IMR-90 (cell line): ENCODE results near the gene MEGF6. TPM values are rescaled to one million over a fixed set of nuclear protein-coding genes. Genes with fewer than 3 reads are reported as not detected.

ENCODE experiments used
- ATAC-seq: fragments of 200-7000 bp; cut with Tn5 transposase; 2 replicates; pipeline ENCODE4 v1.9.1; 2020; ENCODE audit warnings: low read depth, mild to moderate bottlenecking, moderate library complexity
- BruUV-seq: library from RNA; stranded (reverse); fragments of 400-500 nt; replicated peaks from 2 replicates; lab custom pipeline; 2021; lab: Mats Ljungman, UMichigan
- CTCF ChIA-PET: fragments of 300-600 bp; formaldehyde crosslinking; extraction: SDS; loops from one replicate; lab custom pipeline; 2021; ENCODE audit warnings: antibody characterized with exemption; lab: Yijun Ruan, JAX
- POLR2A ChIA-PET: fragments of 300-600 bp; sonication (Branson Sonifier 250); formaldehyde crosslinking; loops from one replicate; lab custom pipeline; 2022; ENCODE audit warnings: antibody characterized with exemption; ENCODE audit not compliant: unreplicated experiment; lab: Charles Lee
- DNase-seq: peaks from one replicate; pipeline ENCODE4 v3.0.0; 2013
- H2AFZ ChIP-seq: replicated peaks from 2 replicates; pipeline ENCODE3; 2013; ENCODE audit warnings: low read length, mild to moderate bottlenecking; ENCODE audit not compliant: poor library complexity
- H2AK5ac ChIP-seq: 2 replicates; pipeline ENCODE4 v1.6.1; 2013; ENCODE audit warnings: low read depth, low read length, inconsistent platforms
- H2AK9ac ChIP-seq: replicated peaks from 2 replicates; pipeline ENCODE3; 2013; ENCODE audit warnings: mild to moderate bottlenecking, low read depth, low read length, moderate library complexity; ENCODE audit not compliant: poor library complexity
- H2BK120ac ChIP-seq: 2 replicates; pipeline ENCODE4 v1.6.1; 2013; ENCODE audit warnings: low read depth, low read length, inconsistent platforms
- H2BK15ac ChIP-seq: 3 replicates; pipeline ENCODE4 v1.6.1; 2013; ENCODE audit warnings: low read depth, low read length, inconsistent platforms
- H2BK20ac ChIP-seq: 2 replicates; pipeline ENCODE4 v1.6.1; 2013; ENCODE audit warnings: low read depth, mild to moderate bottlenecking, inconsistent platforms, low read length, moderate library complexity
- H2BK5ac ChIP-seq: 2 replicates; pipeline ENCODE4 v1.6.1; 2013; ENCODE audit warnings: mild to moderate bottlenecking, low read depth, low read length, inconsistent platforms; ENCODE audit not compliant: poor library complexity, severe bottlenecking
- H3K14ac ChIP-seq: replicated peaks from 2 replicates; pipeline ENCODE4 v1.6.1; 2013; ENCODE audit warnings: low read depth, low read length, inconsistent platforms
- H3K18ac ChIP-seq: 2 replicates; pipeline ENCODE4 v1.6.1; 2013; ENCODE audit warnings: low read depth, low read length, control low read depth
- H3K23ac ChIP-seq: 2 replicates; pipeline ENCODE4 v1.6.1; 2013; ENCODE audit warnings: low read depth, low read length, inconsistent platforms
- H3K27ac ChIP-seq: 2 replicates; pipeline ENCODE4 v1.5.1; 2013; ENCODE audit warnings: mild to moderate bottlenecking, control low read depth, low read length; ENCODE audit not compliant: insufficient read depth
- H3K27me3 ChIP-seq: 2 replicates; pipeline ENCODE4 v1.6.1; 2013; ENCODE audit warnings: low read length; ENCODE audit not compliant: control insufficient read depth, insufficient read depth
- H3K36me3 ChIP-seq: 2 replicates; pipeline ENCODE4 v1.6.1; 2013; ENCODE audit warnings: low read length, mixed read lengths; ENCODE audit not compliant: control insufficient read depth, insufficient read depth
- H3K4ac ChIP-seq: 2 replicates; pipeline ENCODE4 v1.6.1; 2013; ENCODE audit warnings: low read depth, low read length, inconsistent platforms
- H3K4me1 ChIP-seq: 2 replicates; pipeline ENCODE4 v1.6.1; 2013; ENCODE audit warnings: low read length, mixed read lengths; ENCODE audit not compliant: control insufficient read depth, insufficient read depth
- H3K4me2 ChIP-seq: 2 replicates; pipeline ENCODE4 v1.6.1; 2013; ENCODE audit warnings: low read depth, mild to moderate bottlenecking, control low read depth, low read length, moderate library complexity
- H3K4me3 ChIP-seq: 2 replicates; pipeline ENCODE4 v1.5.1; 2013; ENCODE audit warnings: low read depth, mild to moderate bottlenecking, control low read depth, low read length, moderate library complexity; ENCODE audit not compliant: insufficient read depth
- H3K56ac ChIP-seq: 2 replicates; pipeline ENCODE4 v1.6.1; 2013; ENCODE audit warnings: low read length, inconsistent platforms; ENCODE audit not compliant: insufficient read depth; ENCODE audit errors: extremely low read depth
- H3K79me1 ChIP-seq, 2 experiments: 2 replicates each; pipeline ENCODE4 v1.6.1; 2013; ENCODE audit warnings: low read length in 2 of 2, inconsistent platforms in 1 of 2, low read depth in 1 of 2
- H3K9ac ChIP-seq: 2 replicates; pipeline ENCODE4 v1.6.1; 2013; ENCODE audit warnings: low read depth, low read length, control low read depth
- H3K9me1 ChIP-seq: 2 replicates; pipeline ENCODE4 v1.6.1; 2013; ENCODE audit warnings: low read length, inconsistent platforms; ENCODE audit not compliant: insufficient read depth
- H3K9me3 ChIP-seq: 2 replicates; pipeline ENCODE4 v1.6.1; 2013; ENCODE audit warnings: low read length; ENCODE audit not compliant: control insufficient read depth, insufficient read depth
- H4K20me1 ChIP-seq: 2 replicates; pipeline ENCODE4 v1.6.1; 2013; ENCODE audit warnings: low read length, inconsistent platforms; ENCODE audit not compliant: insufficient read depth
- H4K5ac ChIP-seq: 2 replicates; pipeline ENCODE4 v1.6.1; 2013; ENCODE audit warnings: mild to moderate bottlenecking, low read depth, low read length, control low read depth
- H4K8ac ChIP-seq, 2 experiments: 2 replicates each; pipeline ENCODE4 v1.6.1; 2013; ENCODE audit warnings: low read depth in 2 of 2, low read length in 2 of 2, control low read depth in 1 of 2, inconsistent platforms in 1 of 2
- H4K91ac ChIP-seq: 2 replicates; pipeline ENCODE4 v1.6.1; 2013; ENCODE audit warnings: low read depth, low read length, inconsistent platforms; ENCODE audit not compliant: insufficient read depth
- WGBS, 2 experiments: methylation state at CpG; one replicate each; pipeline versions ENCODE4 v1.1.5 to v1.1.7; 2013; ENCODE audit warnings: missing lambda C conversion rate in 2 of 2; ENCODE audit not compliant: insufficient read length in 1 of 2; ENCODE audit errors: extremely low coverage in 2 of 2; 5-methylcytosine and 5-hydroxymethylcytosine counted together
- dilution Hi-C: fragments of 300-500 bp; cut with HindIII; formaldehyde crosslinking; loops from one replicate; pipeline ENCODE4 v1.14.3; 2018; ENCODE audit warnings: low sequenced_read_pairs; ENCODE audit not compliant: unreplicated experiment
- in situ Hi-C: fragments of 300-500 bp; cut with MboI; formaldehyde crosslinking; loops from 3 replicates; pipeline ENCODE4 v1.14.3; 2019; ENCODE audit warnings: low sequenced_read_pairs, inconsistent platforms, mixed read lengths
- intact Hi-C: fragments of 100-400 bp; cut with micrococcal nuclease; formaldehyde crosslinking; loops from 2 replicates; pipeline ENCODE4 v1.10.0; 2022
- polyA plus RNA-seq, 3 experiments: library from polyadenylated mRNA; depleted of rRNA; stranded (reverse); fragments of >200 nt; gene quantifications; 2 replicates each; pipeline ENCODE4 v1.2.3, GENCODE V29; 2012; ENCODE audit warnings: low replicate concordance in 1 of 3
- total RNA-seq: library from RNA; depleted of rRNA; stranded (reverse); fragments of >200 nt; gene quantifications from 2 replicates; pipeline ENCODE4 v1.2.3, GENCODE V29; 2012
- TF ChIP-seq, protein P1 (sequence below): fragments of 150-350 bp; IDR thresholded peaks from 2 replicates; pipeline ENCODE4 v1.6.1; 2016; ENCODE audit warnings: low read depth, mild to moderate bottlenecking, low read length, moderate library complexity, borderline replicate concordance

The MEGF6 gene
- total and polyA plus RNA-seq, 2 of the 4 experiments (the other 2 are of a cell fraction) = 0.72 to 4.1 TPM

DNA sequence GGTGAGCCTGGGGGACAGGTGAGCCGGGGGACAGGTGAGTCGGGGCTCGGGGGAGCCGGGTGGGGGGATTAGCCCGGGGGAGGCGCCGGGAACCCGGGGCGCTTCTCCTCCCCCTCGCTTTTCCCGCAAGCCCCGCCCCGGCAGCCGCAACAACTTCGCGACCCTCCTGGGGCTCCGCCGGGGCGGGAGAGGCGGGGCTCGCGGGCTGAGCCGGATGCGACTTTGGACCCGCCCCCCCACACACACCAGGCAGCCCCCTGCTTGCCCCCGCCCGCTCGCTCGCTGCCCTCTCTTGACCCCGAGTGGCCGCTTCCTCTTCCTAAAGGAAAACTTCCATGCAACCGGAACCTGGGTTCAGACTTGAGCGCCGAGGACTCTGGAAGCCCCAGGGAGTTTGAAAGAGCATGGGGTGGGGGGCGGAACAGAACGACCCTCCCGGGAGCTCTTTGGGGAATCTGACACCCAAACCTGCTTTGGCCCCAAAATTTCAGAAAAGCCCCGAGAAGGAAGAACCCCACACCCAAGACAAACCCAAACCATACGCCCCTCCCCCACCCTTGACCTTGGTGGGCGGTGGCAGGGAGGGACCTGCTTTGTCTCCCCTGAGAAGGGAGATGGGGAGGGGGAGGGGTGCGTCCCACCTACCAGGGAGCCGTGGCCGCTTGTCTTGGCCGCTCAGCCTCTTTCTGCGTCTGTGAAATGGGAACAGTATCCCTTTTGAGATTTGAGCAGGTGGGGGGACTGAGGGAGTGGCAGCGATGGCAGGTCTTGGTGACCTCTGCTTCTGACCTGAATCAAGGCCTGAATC, 156.3 kb downstream of the MEGF6 start:
- in situ Hi-C loops (no loop called here), intact Hi-C loops (loop anchor here (5.0 kb wide), 2 partner anchors 267 to 347 kb away; no protein-coding TSS in a partner anchor), dilution Hi-C loops (no loop called here)
- no peak overlapping the region for H2BK15ac ChIP-seq
- DNase-seq = no peak
- H3K79me1 ChIP-seq = no peaks in the 10 kb centered on the region
- no peak overlapping the region for H4K91ac ChIP-seq
- POLR2A ChIA-PET = no interaction called here
- H3K14ac ChIP-seq = no peak overlapping the region
- H3K56ac ChIP-seq = no peak overlapping the region
- H3K36me3 ChIP-seq = no peaks in the 10 kb centered on the region
- H4K8ac ChIP-seq = no peak overlapping the region
- no peak overlapping the region for H2AK9ac ChIP-seq
- no peak overlapping the region for H3K23ac ChIP-seq
- H2AFZ ChIP-seq = no peak overlapping the region
- no TSS peak for BruUV-seq
- no peak overlapping the region for H2BK120ac ChIP-seq
- WGBS, 2 experiments = 6% methylated on average over 8 of the region's 46 CpGs; no CpG with 5 or more reads in 1 of the 2 experiments
- H3K9me3 ChIP-seq = no peaks in the 10 kb centered on the region
- CTCF ChIA-PET = no interaction called here
- H3K27ac ChIP-seq = no peak overlapping the region
- no peak overlapping the region for H4K5ac ChIP-seq
- no peak overlapping the region for H3K4ac ChIP-seq
- H3K9ac ChIP-seq = no peak overlapping the region
- no peaks in the 10 kb centered on the region for H3K9me1 ChIP-seq
- no peak overlapping the region for H2BK20ac ChIP-seq
- no peak overlapping the region for H3K4me2 ChIP-seq
- 0 out of 2 replicates have a peak, but pooled peaks cover 2% of the 10 kb centered on the region for H4K20me1 ChIP-seq
- H3K4me3 ChIP-seq = no peak overlapping the region
- no peak overlapping the region for H2BK5ac ChIP-seq
- H3K27me3 ChIP-seq = peaks cover 33% of the 10 kb centered on the region
- TF ChIP-seq, protein P1, sequence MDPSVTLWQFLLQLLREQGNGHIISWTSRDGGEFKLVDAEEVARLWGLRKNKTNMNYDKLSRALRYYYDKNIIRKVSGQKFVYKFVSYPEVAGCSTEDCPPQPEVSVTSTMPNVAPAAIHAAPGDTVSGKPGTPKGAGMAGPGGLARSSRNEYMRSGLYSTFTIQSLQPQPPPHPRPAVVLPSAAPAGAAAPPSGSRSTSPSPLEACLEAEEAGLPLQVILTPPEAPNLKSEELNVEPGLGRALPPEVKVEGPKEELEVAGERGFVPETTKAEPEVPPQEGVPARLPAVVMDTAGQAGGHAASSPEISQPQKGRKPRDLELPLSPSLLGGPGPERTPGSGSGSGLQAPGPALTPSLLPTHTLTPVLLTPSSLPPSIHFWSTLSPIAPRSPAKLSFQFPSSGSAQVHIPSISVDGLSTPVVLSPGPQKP = no peak
- H3K18ac ChIP-seq = no peak overlapping the region
- H2AK5ac ChIP-seq = no peak overlapping the region
- no peak for ATAC-seq
- H3K4me1 ChIP-seq = no peaks in the 10 kb centered on the region; the same call in 1 of the 2 replicates
